Thyroid gland (tissue), 4 donors: ENCODE results near the gene LCN10.

Experiments used
- POLR2A ChIP-seq, 2 donors: fragments of 450-650 bp; IDR thresholded peaks; one replicate each; pipeline ENCODE4 v1.6.1; 2017; ENCODE audit warnings: antibody characterized with exemption in 2 of 2, mild to moderate bottlenecking in 2 of 2, moderate library complexity in 1 of 2
- TF ChIP-seq, protein P1 (sequence below), 6 experiments: fragments of 200-600 bp in 3 of 6; fragments of 450-650 bp in 3 of 6; sonication (generic) in 3 of 6; IDR thresholded peaks; one replicate each; pipeline ENCODE4 v1.5.1; 2016 to 2019; ENCODE audit warnings: antibody characterized with exemption in 6 of 6, mild to moderate bottlenecking in 2 of 6, inconsistent platforms in 1 of 6, moderate library complexity in 1 of 6

DNA sequence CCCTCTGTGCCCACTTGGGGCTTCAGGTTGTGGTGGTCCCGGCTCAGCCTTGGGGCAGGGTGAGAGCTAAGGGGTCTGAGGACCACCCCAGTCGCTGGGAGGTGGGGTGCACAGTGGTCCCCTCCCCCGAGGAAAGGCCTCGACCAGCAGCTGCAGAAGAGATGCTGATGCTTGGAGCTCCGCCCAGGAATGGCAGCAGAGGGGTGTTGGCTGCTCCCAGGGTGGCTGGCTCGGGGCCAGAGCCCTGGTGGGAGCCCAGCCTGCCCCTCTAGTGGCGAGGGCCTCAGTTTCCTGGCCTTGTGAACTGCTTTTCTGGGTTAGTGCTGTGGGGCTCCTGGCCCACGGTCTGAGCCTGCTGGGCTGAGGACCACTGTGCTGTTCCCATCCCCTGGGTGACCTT is 29.2 kb downstream of the LCN10 start:
- TF ChIP-seq, protein P1, sequence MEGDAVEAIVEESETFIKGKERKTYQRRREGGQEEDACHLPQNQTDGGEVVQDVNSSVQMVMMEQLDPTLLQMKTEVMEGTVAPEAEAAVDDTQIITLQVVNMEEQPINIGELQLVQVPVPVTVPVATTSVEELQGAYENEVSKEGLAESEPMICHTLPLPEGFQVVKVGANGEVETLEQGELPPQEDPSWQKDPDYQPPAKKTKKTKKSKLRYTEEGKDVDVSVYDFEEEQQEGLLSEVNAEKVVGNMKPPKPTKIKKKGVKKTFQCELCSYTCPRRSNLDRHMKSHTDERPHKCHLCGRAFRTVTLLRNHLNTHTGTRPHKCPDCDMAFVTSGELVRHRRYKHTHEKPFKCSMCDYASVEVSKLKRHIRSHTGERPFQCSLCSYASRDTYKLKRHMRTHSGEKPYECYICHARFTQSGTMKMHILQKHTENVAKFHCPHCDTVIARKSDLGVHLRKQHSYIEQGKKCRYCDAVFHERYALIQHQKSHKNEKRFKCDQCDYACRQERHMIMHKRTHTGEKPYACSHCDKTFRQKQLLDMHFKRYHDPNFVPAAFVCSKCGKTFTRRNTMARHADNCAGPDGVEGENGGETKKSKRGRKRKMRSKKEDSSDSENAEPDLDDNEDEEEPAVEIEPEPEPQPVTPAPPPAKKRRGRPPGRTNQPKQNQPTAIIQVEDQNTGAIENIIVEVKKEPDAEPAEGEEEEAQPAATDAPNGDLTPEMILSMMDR (IDR thresholded peaks at IDR 0.05) = no peak
- TF ChIP-seq POLR2A (IDR thresholded peaks at IDR 0.05) = no peak
